GM06990 (cell line): ENCODE data around the gene OR10G4.

Experiments used
- DNase-seq: peaks from one replicate; pipeline ENCODE4 v3.0.0-alpha.2; 2011; ENCODE audit not compliant: insufficient read length; ENCODE audit errors: extremely low read depth
- H3K27me3 ChIP-seq: replicated peaks from 2 replicates; pipeline ENCODE4 v1.6.0; 2011; ENCODE audit warnings: low read length; ENCODE audit not compliant: control insufficient read depth, insufficient read depth
- H3K36me3 ChIP-seq: 2 replicates; pipeline ENCODE4 v1.5.1; 2011; ENCODE audit warnings: low read length; ENCODE audit not compliant: control insufficient read depth, insufficient read depth
- H3K4me3 ChIP-seq: replicated peaks from 2 replicates; pipeline ENCODE4 v1.5.1; 2011; ENCODE audit warnings: low read depth, mild to moderate bottlenecking, control low read depth, low read length
- TF ChIP-seq, protein P1 (sequence below): IDR thresholded peaks from 2 replicates; pipeline ENCODE4 v1.5.1; 2011; ENCODE audit warnings: low read length, control low read depth, mild to moderate bottlenecking, inconsistent platforms; ENCODE audit not compliant: insufficient read depth, poor library complexity, severe bottlenecking

OR10G4 gene, protein sequence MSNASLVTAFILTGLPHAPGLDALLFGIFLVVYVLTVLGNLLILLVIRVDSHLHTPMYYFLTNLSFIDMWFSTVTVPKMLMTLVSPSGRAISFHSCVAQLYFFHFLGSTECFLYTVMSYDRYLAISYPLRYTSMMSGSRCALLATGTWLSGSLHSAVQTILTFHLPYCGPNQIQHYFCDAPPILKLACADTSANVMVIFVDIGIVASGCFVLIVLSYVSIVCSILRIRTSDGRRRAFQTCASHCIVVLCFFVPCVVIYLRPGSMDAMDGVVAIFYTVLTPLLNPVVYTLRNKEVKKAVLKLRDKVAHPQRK

GRCh38 chr11:124012697-124013096 is at the start of gene OR10G4:
OR10G4 (plus strand) TSS chr11:124012997; CDS start chr11:124015575, 2,578 bp downstream.
- TF ChIP-seq, protein P1, sequence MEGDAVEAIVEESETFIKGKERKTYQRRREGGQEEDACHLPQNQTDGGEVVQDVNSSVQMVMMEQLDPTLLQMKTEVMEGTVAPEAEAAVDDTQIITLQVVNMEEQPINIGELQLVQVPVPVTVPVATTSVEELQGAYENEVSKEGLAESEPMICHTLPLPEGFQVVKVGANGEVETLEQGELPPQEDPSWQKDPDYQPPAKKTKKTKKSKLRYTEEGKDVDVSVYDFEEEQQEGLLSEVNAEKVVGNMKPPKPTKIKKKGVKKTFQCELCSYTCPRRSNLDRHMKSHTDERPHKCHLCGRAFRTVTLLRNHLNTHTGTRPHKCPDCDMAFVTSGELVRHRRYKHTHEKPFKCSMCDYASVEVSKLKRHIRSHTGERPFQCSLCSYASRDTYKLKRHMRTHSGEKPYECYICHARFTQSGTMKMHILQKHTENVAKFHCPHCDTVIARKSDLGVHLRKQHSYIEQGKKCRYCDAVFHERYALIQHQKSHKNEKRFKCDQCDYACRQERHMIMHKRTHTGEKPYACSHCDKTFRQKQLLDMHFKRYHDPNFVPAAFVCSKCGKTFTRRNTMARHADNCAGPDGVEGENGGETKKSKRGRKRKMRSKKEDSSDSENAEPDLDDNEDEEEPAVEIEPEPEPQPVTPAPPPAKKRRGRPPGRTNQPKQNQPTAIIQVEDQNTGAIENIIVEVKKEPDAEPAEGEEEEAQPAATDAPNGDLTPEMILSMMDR: no peak
- H3K4me3 ChIP-seq: no peak within 1 kb of the TSS
- no peak for DNase-seq
- no peaks in the 10 kb centered on the region for H3K36me3 ChIP-seq
- no peaks in the 10 kb centered on the region for H3K27me3 ChIP-seq

- Histone ChIP-seq H3K4me3 (no peak overlapping the region), H3K27me3 (no peaks in the 10 kb centered on the region; the same call in 1 of the 2 replicates), H3K36me3 (no peaks in the 10 kb centered on the region)
- TF ChIP-seq, protein P1: no peak
- DNase-seq: no peak
Observed at GRCh38 chr11:123973816-123974215, 39.0 kb upstream of the OR10G4 start.

- no peaks in the 10 kb centered on the region; the same call in 1 of the 2 replicates for H3K27me3 ChIP-seq
- H3K4me3 ChIP-seq: no peak overlapping the region
- H3K36me3 ChIP-seq: no peaks in the 10 kb centered on the region
- no peak for DNase-seq
- TF ChIP-seq, protein P1: no peak
Observed at GRCh38 chr11:123976770-123977560, 35.8 kb upstream of the OR10G4 start.

DNA sequence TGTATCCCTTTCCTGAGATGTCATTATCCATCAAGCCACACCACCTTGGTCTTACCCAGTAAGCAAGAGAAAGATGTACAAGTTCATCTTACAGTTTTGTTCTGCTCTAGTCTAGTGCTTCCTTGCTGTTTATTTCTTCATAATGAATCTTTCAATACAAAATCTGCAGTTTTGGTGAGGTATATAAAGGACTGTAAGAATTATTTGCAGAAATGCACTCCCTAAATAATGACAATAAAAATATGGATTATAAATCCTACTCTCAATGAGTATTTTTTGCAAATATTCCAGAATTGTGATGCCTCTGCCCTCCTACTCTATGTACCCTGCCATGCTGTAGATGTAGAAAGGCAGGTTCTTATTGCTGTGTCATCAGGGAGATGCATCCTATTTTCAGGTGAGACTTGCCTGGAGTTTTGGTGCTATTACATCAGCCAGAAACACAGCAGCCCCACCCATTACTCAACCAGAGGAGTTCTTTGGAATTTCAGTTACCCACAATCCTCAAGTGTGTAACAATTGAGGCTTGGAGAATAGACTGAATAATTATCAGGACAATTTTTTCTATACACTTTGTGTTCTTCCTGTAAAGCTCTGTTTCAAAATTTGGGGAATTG is 35.0 kb upstream of the OR10G4 start, which contains the start of gene OR10S1:
OR10S1 (minus strand) TSS at position 51 of the 617 bp plus-strand sequence. CDS start 117 bp downstream, outside the sequence.
- Histone ChIP-seq H3K27me3 (no peaks in the 10 kb centered on the region; the same call in 1 of the 2 replicates), H3K36me3 (no peaks in the 10 kb centered on the region), H3K4me3 (no peak within 1 kb of the TSS)
- DNase-seq: no peak
- TF ChIP-seq, protein P1: no peak

DNA sequence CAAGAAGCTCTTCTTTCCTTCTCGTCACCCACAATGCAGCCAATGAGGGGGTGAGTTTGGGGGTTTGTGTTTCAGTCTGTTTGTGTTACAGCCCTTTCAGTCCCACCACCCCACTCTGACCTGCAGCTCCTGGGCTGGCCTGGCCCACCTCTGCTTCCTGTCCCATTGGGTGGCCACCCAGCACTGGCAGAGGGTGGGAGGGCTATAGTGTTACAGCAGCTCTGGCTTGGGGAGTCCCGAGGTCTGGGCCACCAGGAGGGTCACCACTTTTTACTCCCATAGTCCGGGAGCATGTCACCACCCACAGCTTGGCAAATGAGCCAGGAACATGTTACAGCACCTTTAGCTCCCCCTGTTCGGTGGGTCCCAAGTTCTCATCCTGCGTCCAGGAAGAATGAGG is 33.5 kb upstream of the OR10G4 start:
- TF ChIP-seq, protein P1: no peak
- H3K27me3 ChIP-seq: no peaks in the 10 kb centered on the region; the same call in 1 of the 2 replicates
- no peaks in the 10 kb centered on the region for H3K36me3 ChIP-seq
- DNase-seq: no peak
- H3K4me3 ChIP-seq: no peak overlapping the region
